ENCODE data around the gene MRPL42.

MRPL42 gene

GRCh38 chr12:93448796-93449195, 18.5 kb upstream of the MRPL42 start:
- TF ChIP-seq CTCF (IDR thresholded peaks at IDR 0.05; ENCODE audit: low read depth, low read length), result no peak
- no peak for DNase-seq (ENCODE audit: extremely low read depth, low read depth)

GRCh38 chr12:93449277-93449676, 18.0 kb upstream of the MRPL42 start:
- no peak for DNase-seq (ENCODE audit: extremely low read depth, low read depth)
- no peak for TF ChIP-seq CTCF (IDR thresholded peaks at IDR 0.05; ENCODE audit: low read depth, low read length)

- DNase-seq (ENCODE audit: extremely low read depth, low read depth), result no peak
- no peak for TF ChIP-seq CTCF (IDR thresholded peaks at IDR 0.05; ENCODE audit: low read depth, low read length)
These were observed 15.7 kb upstream of the MRPL42 start for GRCh38 chr12:93451423-93452158.

GRCh38 chr12:93453633-93454032, 13.7 kb upstream of the MRPL42 start:
- no peak for TF ChIP-seq CTCF (IDR thresholded peaks at IDR 0.05; ENCODE audit: low read depth, low read length)
- no peak for DNase-seq (ENCODE audit: extremely low read depth, low read depth)

GRCh38 chr12:93456077-93456476, 11.2 kb upstream of the MRPL42 start:
- no peak for TF ChIP-seq CTCF (IDR thresholded peaks at IDR 0.05; ENCODE audit: low read depth, low read length)
- no peak for DNase-seq (ENCODE audit: extremely low read depth, low read depth)

- TF ChIP-seq CTCF (IDR thresholded peaks at IDR 0.05; ENCODE audit: low read depth, low read length), result no peak
These were observed 8.2 kb upstream of the MRPL42 start for GRCh38 chr12:93459097-93459496.

GRCh38 chr12:93460003-93460402, 7.3 kb upstream of the MRPL42 start:
- TF ChIP-seq CTCF (IDR thresholded peaks at IDR 0.05; ENCODE audit: low read depth, low read length), result no peak
- no peak for DNase-seq (ENCODE audit: extremely low read depth, low read depth)

More at GRCh38 chr12:93459097-93459496, 8.2 kb upstream of the MRPL42 start:
- DNase-seq (ENCODE audit: extremely low read depth, low read depth), result no peak

Data from AG09319 (cell line).